SK-N-SH (cell line): ENCODE data around the gene NSUN5.
"Not testable (repeated sequence)": the region's sequence is repeated elsewhere in the genome, so short reads cannot be mapped to it uniquely, and the experiment has no call there.

ENCODE experiments used
- CTCF ChIP-seq: fragments of 200-600 bp; sonication (generic); IDR thresholded peaks from 2 replicates; pipeline ENCODE4 v1.6.1; 2017; ENCODE audit warnings: antibody characterized with exemption, mild to moderate bottlenecking, moderate library complexity
- EP300 ChIP-seq, 2 experiments: IDR thresholded peaks; 2 replicates each; pipeline versions ENCODE4 v1.4.0 to v1.6.1; 2012; ENCODE audit warnings: borderline replicate concordance in 1 of 2, low read depth in 1 of 2, low read length in 1 of 2
- EZH2phosphoT487 ChIP-seq: fragments of 200-600 bp; sonication (generic); IDR thresholded peaks from 2 replicates; pipeline ENCODE4 v1.6.1; 2017; ENCODE audit warnings: low read depth, mixed run types, mild to moderate bottlenecking, antibody characterized with exemption, moderate library complexity, borderline replicate concordance
- FOXM1 ChIP-seq: IDR thresholded peaks from 2 replicates; pipeline ENCODE4 v1.4.0; 2012; ENCODE audit warnings: low read depth, mild to moderate bottlenecking
- NRF1 ChIP-seq: IDR thresholded peaks from 2 replicates; pipeline ENCODE4 v1.6.1; 2012; ENCODE audit warnings: low read depth, mild to moderate bottlenecking, low read length
- YY1 ChIP-seq: IDR thresholded peaks from 2 replicates; pipeline ENCODE4 v1.4.0; 2012; ENCODE audit warnings: low read depth, mild to moderate bottlenecking
- TF ChIP-seq, protein P1 (sequence below): fragments of 150-350 bp; IDR thresholded peaks from 2 replicates; pipeline ENCODE4 v1.6.1; 2017; ENCODE audit warnings: antibody characterized with exemption, low read length, low read depth, borderline replicate concordance

GRCh38 chr7:73323434-73324080 is 14.9 kb upstream of the NSUN5 start:
- TF ChIP-seq CTCF; FOXM1; YY1; EP300 (IDR thresholded peaks at IDR 0.05; ENCODE audit: borderline replicate concordance in 1 of 2, low read depth in 1 of 2, low read length in 1 of 2); EZH2phosphoT487; NRF1: not testable (repeated sequence)
- TF ChIP-seq, protein P1, sequence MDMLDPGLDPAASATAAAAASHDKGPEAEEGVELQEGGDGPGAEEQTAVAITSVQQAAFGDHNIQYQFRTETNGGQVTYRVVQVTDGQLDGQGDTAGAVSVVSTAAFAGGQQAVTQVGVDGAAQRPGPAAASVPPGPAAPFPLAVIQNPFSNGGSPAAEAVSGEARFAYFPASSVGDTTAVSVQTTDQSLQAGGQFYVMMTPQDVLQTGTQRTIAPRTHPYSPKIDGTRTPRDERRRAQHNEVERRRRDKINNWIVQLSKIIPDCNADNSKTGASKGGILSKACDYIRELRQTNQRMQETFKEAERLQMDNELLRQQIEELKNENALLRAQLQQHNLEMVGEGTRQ: not testable (repeated sequence)
